Activated T-cell treated with anti-CD3 and anti-CD28 coated beads, Interleukin-2, amount 50 U/mL, for 48 hours (primary cell): Measurements from ENCODE around the gene RHBDD1.
A peak's percentile ranks its signal among the peaks of the same experiment; 100 is the strongest.

Experiments used
- DNase-seq, 2 experiments: peaks; one replicate each; pipeline ENCODE4 v3.0.0-alpha.2; 2020

Gene RHBDD1

GRCh38 chr2:226847090-226847489 lies 11.2 kb downstream of the RHBDD1 start:
- DNase-seq: no peak

DNA sequence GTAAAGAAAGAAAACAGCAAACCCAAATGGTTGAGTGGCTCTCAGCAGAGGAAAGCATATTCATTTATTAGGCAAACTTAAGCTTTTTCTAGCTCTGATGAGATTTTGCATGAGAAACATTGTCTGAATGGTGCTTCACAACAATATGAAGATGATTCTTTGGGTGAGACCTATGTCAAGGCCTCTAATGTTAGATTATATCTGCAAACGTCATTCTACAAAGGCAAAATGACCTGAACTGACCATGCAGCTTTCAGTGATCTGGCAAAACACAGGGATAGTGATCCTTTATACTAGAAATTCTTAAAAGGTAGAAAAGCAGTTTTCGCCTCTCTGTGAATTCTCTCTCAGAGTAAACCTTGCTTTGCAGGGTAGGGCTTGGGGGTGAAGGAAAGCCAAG lies 11.7 kb downstream of the RHBDD1 start:
- DNase-seq: no peak

DNA sequence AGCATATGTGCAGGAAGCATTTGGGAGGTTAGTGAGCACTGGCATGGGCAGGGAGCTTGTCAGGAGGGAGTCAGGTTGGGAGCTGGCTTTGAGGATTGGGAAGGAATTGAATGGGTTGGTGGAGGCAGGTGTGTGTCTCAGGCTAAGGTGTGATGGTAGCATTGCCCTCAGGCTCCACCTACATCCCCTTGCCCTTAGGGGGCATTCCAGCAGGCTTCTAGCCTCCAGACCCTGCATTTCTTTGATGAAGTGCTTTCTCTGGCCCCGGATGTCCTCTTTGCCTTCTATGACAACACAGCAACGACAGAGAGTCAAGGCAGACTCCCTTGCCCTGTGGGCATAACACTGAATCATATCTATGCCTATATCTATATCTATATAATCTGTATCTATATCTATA lies 13.5 kb downstream of the RHBDD1 start:
- no peak for DNase-seq

DNA sequence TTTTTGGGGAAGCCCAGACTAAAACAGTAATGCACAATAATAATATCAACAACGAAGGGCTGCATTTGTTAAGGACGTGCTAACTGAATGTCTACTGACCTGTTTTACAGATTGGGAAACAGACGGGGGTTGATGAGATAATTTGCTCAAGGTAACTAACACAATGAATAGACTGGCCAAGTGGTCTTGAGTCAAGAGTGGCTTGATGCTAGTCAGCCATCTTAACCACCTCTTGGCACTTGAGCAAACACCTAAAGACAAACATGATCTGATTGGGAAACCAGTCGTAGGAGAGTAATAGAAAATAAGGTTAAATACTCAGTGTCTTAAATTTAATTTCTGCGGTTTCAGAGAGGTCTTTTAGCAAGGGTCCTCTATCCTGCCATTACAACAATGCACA lies 14.2 kb downstream of the RHBDD1 start:
- DNase-seq: no peak

- DNase-seq: no peak
Measured at GRCh38 chr2:226855787-226856186, 19.9 kb downstream of the RHBDD1 start.

- no peak for DNase-seq
Measured at GRCh38 chr2:226860087-226860486, 24.2 kb downstream of the RHBDD1 start.

DNA sequence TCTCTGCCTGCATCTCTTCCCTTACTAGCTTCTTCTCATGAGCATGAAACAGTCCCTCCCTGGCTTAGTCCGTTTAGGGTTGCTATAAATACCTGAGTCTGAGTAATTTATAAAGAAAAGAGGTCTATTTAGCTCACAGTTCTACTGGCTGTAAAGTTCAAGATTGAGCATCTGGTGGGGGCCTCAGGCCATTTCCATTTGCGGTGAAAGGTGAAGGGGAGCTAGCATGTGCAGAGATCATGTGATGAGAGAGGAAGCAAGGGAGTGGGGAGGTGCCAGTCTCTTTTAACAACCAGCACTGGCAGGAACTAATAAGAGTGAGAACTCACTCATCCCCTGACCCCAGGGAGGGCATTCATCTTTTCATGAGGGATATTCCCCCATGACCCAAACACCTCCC lies 26.8 kb downstream of the RHBDD1 start:
- DNase-seq: no peak

DNA sequence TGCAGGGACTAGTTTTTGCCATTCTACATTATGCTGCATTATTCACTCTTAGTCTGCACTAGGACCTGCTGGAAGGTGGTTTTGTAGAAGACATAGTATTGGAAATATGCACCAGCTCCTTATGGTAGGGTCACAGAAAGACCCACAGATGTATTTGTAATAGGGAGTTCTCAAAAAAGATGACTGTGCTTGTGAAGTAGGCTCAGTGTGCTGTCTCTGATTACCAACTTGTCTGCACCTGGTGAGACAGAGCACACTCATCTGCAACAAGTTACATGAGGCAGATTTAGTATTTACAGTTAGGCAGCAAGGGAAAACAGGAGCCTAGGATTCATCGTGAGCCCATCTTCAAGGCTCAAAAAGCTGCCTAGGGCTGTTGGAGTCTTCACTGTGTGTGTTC lies 29.4 kb downstream of the RHBDD1 start:
- DNase-seq: no peak

DNA sequence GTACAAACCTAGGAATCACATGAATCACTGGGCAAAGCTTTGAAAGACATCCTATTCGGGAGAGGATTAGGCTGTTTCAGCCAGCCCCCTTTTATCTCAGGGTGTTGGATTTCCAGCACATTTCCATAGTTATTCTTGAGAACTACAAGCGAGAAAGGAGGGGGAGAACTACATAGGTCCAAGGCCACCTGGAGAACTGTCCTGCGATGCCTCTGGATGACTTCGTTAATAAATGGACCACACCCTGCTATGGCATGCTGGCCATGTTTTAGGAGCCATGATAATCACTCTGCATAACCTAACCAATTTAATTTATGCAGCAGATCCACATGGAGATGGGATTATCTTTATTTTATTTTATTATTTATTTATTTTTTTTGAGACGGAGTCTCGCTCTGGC lies 29.9 kb downstream of the RHBDD1 start:
- DNase-seq: no peak

DNA sequence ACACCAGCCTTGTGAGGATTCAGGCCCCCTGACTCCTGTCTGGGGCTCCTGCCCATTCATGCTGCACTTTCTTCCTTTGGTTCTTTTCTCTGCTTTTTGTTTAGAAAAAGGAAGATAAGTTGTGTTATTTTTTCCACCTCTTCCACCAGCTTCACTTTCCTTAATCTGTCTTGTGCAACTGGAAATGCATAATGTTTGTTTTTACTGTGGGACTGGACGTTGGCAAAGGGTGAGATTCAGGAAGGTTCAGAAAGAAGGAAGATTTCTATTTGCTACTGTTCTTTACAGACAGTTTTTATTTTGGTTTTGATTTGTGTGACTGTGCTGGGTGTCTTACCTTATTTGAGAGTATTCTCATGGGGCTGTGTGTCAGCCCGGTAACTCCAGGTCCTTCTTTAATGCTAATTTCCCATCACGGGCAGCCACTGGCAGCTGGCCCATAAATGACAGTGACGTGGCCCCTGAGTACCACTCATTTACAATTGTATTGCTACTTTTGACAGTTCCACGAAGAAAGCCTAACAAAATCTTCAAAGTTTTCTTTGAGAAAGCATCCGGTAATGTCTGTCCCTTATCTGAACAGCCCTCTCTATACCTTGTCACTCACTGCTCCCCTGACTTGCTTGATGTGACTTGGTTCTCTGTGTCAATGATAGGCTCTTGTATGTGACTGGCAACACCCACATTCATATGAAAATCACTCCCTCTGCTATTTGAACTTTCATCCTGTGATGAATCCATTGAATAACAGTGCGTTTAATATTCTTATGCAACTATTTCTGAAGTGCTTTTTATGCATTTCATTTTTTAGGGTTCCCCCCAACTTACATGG lies 32.7 kb downstream of the RHBDD1 start:
- DNase-seq: no peak

GRCh38 chr2:226869371-226869770 lies 33.5 kb downstream of the RHBDD1 start:
- no peak for DNase-seq

DNA sequence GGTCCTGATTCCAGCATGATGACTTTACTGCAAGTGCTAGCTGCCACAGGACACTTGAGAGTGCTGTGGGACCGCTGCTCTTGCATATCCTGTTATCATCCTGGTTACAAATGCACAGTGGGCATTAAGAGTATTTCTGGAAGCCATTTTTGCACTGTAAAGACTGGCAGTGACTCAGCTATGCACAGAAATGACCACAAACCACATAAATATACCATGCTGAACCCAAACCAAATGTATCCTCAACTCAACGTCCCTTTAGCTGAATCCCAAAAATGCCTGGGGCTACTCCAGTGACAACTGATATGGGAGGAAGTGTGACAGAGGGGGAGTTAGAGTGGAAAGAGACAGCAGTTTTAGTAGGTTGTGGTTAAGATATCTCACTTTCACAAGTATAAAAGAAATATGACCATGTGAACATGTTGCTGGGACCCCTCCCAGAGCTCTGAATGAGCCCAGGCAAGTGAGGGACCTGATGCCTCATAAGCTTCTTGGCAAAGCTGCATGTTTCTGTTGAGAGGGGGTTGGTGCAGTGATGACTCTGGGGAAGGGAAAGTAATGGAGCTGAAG lies 37.3 kb downstream of the RHBDD1 start:
- peak; percentile 33 to 43 for DNase-seq

DNA sequence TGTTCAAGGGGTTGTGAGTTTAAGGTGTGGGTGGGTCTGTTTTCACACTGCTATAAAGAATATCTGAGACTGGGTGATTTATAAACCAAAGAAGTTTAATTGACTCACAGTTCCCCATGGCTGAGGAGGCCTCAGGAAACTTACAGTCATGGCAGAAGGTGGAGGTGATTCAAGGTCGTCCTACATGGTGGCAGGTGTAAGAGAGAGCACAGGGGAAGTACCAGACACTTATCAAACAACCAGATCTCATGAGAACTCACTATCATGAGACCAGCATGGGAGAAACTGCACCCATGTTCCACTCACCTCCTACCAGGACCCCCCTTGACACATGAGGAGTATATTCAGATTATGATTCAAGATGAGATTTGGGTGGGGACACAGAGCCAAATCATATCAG lies 38.0 kb downstream of the RHBDD1 start:
- peak; percentile 42 to 44 for DNase-seq

DNA sequence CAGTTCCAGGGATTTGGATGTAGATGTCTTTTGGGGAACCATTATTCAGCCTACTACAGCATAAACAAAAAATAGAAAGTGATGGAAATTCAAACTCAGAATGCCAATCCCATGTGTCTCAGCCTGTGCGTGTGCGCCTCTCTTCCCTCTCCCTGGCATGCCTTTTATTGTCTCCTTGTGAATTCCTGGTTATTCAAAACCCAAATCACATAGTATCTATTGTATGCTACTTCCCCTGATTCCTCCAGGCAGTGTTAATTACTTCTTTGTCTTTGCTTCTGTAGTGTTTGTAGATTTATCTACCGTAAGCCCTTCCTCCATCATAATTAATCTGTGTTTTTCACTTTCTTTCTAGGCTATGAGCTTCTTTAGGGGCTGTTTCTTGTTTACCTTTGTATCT lies 38.9 kb downstream of the RHBDD1 start:
- DNase-seq: no peak

DNA sequence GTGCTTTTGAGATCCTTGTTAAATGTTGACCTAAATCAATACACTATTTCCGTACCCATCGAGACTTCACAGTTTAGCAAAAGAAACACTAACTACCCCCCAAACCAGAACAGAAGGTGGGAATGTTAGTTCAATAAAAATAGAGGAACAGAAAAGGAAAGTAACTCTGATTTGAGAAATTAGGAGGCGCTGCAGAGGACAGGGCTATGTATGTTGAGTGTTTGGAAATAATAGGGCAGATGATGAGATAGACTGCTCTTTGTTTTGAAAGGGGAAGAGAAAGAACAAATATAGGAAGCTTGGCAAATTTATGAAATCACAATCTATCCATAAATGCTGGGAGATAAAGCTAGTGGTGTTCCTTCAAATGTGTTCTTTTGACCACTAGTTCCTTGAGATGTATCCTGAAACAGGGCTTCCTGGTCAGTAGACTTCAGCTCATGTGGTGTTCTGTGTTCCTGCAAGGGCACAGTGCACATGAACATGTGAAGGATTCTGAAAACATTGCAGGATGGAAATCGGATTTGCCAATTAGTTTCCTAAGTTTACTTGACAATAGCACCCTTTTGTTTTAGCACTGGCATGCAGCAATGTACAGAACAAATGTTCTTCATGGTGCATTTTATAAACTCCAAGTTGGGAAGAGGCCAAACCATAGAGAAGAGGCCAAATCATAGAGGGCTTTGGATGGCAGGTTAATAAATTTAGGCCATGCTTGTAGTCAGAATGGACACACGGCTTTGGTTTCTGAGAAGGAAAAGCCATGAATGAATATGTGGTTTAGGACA lies 39.8 kb downstream of the RHBDD1 start:
- DNase-seq: no peak

GRCh38 chr2:226877491-226877890 lies 41.6 kb downstream of the RHBDD1 start:
- DNase-seq: no peak

DNA sequence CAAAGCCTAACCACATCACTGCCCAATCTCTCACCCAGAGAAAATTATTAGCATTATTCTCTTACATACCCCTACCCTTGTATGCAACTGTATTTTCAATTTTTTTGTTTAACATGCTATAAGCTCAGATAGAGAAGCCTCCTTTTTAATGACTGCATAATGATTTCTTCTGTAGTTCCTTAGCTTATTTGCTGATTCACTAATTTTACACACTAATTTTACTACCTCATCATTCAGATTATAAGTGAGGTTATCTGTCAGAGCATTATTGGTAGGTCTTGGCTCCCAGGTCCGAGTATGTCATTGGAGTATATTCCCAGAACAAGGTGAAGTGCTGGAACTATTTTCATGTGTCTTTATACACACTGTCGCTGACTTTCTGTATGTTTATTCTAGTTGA lies 45.4 kb downstream of the RHBDD1 start:
- DNase-seq: no peak

GRCh38 chr2:226882606-226883005 lies 46.8 kb downstream of the RHBDD1 start:
- no peak for DNase-seq

DNA sequence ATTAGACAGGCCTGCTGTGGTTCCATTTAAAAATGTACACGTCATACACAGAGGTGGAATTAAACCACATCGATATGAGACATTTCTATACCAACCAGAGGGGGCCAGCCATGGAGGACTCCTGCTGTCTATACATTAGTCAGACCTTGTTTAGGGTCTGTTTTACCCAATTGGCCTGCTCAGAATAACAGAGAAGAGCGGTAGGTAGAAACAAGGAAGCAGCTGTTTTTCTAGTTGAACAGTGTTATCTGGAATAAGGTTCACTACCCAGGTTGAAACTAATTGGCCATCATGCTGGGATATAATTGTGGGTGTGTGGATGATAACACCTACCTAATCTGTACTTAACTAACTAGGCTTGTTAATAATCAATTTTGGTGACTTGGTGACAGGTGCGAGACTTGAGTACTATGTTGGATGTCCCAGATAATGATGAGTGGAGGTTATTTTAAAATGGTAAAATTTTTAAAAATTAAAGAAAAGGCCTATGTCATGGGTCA lies 47.5 kb downstream of the RHBDD1 start:
- DNase-seq: no peak

DNA sequence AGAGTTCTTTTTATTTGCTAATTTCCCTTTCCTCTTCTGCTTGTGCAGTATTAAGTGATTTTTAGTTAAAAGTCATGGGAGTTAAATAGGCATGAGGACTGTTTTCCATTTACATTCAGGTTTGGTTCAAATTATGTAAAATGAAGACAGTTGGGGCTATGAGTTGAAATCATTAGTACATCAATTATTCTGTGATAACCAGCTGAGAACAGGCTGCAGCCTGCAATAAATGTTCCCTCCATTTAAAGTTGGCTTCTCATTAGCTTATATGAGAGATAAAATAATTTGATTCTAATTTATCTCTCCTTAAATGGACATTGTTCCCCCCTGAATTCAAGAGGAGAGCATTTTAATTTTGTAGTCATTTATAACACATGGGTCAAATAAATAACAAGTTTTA lies 48.3 kb downstream of the RHBDD1 start:
- DNase-seq: no peak

DNA sequence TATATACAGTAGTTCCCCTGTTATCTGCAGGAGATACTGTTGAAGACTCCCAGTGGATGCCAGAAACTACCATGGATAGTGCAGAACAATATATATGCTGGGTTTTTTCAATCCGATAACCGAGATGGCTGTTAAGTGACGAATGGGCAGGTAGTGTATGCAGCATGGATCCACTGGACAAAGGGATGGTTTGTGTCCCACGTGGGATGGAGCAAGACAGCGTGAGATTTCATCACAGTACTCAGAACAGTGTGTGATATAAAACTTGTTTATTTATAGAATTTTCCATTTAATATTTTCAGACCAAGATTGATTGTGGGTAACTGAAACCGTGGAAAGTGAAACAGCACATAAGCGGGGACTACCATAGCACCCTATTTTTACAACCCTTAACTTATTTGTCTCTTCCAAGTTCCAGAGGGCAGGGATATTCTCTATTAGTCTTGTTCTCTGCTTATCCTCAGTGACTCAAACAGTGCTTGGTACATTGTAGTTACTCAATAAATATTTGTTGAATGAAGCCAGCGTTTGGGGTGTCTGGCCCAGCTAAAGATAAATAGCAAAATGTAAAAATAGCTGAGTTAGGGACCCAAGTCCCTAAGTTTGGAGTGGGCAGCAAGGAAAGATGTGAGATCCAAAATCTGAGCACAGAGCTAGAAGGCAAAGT lies 50.0 kb downstream of the RHBDD1 start:
- DNase-seq: no peak

DNA sequence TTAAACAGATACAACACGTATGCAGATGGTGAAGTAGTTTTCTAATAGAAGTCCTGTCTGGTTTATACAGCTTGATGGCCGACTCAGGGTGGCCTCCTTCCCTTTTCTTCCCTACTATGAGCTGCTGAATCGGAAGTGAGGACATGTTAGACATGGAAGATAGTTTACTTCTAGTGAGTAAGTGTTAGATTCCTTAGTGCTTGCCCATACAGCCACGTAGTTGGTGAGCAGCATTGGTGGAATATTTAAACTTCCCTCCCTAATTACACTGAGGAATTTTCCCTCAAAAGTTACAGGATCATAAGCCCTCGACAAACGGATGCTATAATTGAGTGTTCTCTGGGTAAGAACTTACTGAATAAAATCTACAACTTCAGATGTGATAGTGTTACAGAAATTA lies 52.1 kb downstream of the RHBDD1 start:
- no peak for DNase-seq

DNA sequence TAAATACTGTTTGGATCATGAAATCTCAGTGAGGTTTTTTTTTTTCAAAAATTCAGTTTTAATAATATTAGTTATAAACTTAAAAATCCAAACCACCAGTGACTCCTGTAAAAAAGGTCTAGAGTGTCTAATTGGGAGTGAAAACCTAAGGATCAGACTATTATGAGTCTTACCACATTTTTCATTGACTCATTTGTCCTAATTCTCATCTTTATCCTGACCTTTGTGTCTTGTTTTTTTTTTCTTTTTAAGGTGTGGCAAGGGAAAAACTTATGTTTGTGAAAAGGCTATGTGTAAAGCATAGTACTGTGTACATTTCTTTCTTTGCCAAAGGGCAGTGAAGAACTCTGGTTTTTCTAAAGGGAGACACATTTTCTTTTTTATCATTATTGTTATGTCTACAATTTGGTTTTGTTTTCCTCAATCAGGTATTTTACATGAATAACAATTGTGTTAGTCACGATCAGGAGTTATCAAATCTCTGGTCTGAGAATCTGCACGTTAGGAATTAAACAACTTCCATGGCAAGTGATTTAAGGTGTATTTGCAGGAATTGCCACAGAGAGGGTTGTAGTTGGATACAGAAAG lies 52.6 kb downstream of the RHBDD1 start:
- no peak for DNase-seq
